ENCODE results near the gene NDUFV2. TPM values are rescaled to one million over a fixed set of nuclear protein-coding genes. Genes with fewer than 3 reads are reported as not detected.
"Not testable (repeated sequence)": the region's sequence is repeated elsewhere in the genome, so short reads cannot be mapped to it uniquely, and the experiment has no call there.

The NDUFV2 gene
- total and polyA plus RNA-seq, 2 of the 8 experiments (the other 6 are each of a cell fraction or from before 2014, with no cell fraction given): 90.8 to 191 TPM

GRCh38 chr18:9093109-9093508 lies 9.4 kb upstream of the NDUFV2 start:
- ChIA-PET CTCF (ENCODE audit: partially characterized antibody) (interaction anchor here (1.8 kb wide), 1 partner anchor 20 kb away, joined by 6 read pairs; no protein-coding TSS in a partner anchor), POLR2A (ENCODE audit: partially characterized antibody) (interaction anchor here (1.1 kb wide), 1 partner anchor 17 kb away, joined by 3 read pairs; no protein-coding TSS in a partner anchor)
- H2BK12ac ChIP-seq (ENCODE audit: low read depth, low read length); H3K36me3 ChIP-seq (ENCODE audit: control insufficient read depth in 2 of 4, insufficient read depth in 4 of 4, low read length in 3 of 4); H3K56ac ChIP-seq (replicated peaks; ENCODE audit: insufficient read length, low read depth, low read length); H4K20me1 ChIP-seq (replicated peaks in 1 of 2; ENCODE audit: control insufficient read depth in 1 of 2, insufficient read depth in 2 of 2, low read length in 2 of 2); H4K8ac ChIP-seq (ENCODE audit: extremely low read depth, insufficient read depth, low read length); H3K14ac ChIP-seq (ENCODE audit: insufficient read length); H3K9ac ChIP-seq (replicated peaks in 1 of 4; ENCODE audit: extremely low read depth in 1 of 4, low read depth in 3 of 4, low read length in 3 of 4); H2BK15ac ChIP-seq (ENCODE audit: low read length); H2BK120ac ChIP-seq (replicated peaks; ENCODE audit: low read depth, low read length); H3K79me1 ChIP-seq (ENCODE audit: low read depth, low read length); H3K9me3 ChIP-seq (ENCODE audit: insufficient read depth in 2 of 2, low read depth in 1 of 2, low read length in 1 of 2); H3K4me3 ChIP-seq (ENCODE audit: extremely low read depth in 1 of 4, insufficient read depth in 2 of 4, low read depth in 3 of 4, low read length in 4 of 4); DNase-seq (ENCODE audit: low read depth in 1 of 2, low spot score in 2 of 2); H3K23me2 ChIP-seq (ENCODE audit: low read depth, low read length); FAIRE-seq; H3K18ac ChIP-seq (ENCODE audit: extremely low read depth, low read length); H2BK5ac ChIP-seq (ENCODE audit: low read depth, low read length); H3K4me2 ChIP-seq (ENCODE audit: insufficient read depth in 1 of 2, low read depth in 2 of 2, low read length in 2 of 2); H4K91ac ChIP-seq (replicated peaks; ENCODE audit: insufficient read length, low read length); H2BK20ac ChIP-seq (ENCODE audit: low read length); H3K27ac ChIP-seq (ENCODE audit: low read depth, low read length); H3K27me3 ChIP-seq (replicated peaks in 1 of 4; ENCODE audit: control insufficient read depth in 3 of 4, extremely low read depth in 1 of 4, insufficient read depth in 3 of 4, low read length in 3 of 4); H3K79me2 ChIP-seq (ENCODE audit: control insufficient read depth in 1 of 2, insufficient read depth in 2 of 2, low read length in 2 of 2); H2AK5ac ChIP-seq (ENCODE audit: low read depth, low read length); H3K4ac ChIP-seq (replicated peaks; ENCODE audit: insufficient read length, low read depth, low read length); H2AFZ ChIP-seq (ENCODE audit: low read length); H4K5ac ChIP-seq (ENCODE audit: insufficient read length, low read depth, low read length); H3K23ac ChIP-seq (ENCODE audit: insufficient read length): not testable (repeated sequence)
- WGBS, 2 experiments (ENCODE audit: extremely low coverage in 1 of 2, insufficient coverage in 1 of 2, insufficient read length in 1 of 2, insufficient replicate concordance in 2 of 2, low coverage in 1 of 2, low lambda C conversion rate in 2 of 2, missing lambda C conversion rate in 1 of 2): 85% methylated on average over 2 of the region's 3 CpGs; no CpG with 5 or more reads in 1 of the 2 experiments
- H3K4me1 ChIP-seq (replicated peaks in 1 of 4; ENCODE audit: control insufficient read depth in 3 of 4, insufficient read depth in 4 of 4, low read length in 3 of 4): peaks cover 0 to 15% (median 7%) of the 10 kb centered on the region in 4 experiments; a peak in 3 of 7 replicates
